Ecto neural progenitor cell (in vitro differentiated cells): ENCODE results near the gene HIVEP2.

ENCODE experiments used
- DNase-seq: peaks from one replicate; pipeline ENCODE4 v3.0.0-alpha.2; 2018; ENCODE audit warnings: low spot score

HIVEP2 gene

GRCh38 chr6:142863981-142864380, 81.0 kb downstream of the HIVEP2 start:
- DNase-seq, result no peak

DNA sequence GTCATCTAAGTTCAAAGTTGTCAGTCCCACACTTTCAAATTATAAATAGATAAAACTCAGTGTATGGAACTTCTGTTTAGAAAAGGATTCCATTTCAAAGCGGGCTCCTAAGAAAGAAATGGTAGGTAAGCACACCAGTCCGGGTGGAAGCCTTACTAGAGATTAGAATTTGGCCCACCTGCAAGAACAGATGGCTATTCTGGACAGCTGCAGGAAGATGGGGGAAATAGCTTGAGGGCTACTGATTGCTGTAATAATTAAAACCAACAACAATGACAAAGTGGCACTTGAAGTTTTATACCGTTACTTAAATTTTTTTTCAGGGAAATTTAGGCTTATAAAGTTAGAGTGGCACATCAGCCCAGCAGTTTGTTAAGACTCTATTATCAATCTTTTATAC, 83.3 kb downstream of the HIVEP2 start:
- no peak for DNase-seq

DNA sequence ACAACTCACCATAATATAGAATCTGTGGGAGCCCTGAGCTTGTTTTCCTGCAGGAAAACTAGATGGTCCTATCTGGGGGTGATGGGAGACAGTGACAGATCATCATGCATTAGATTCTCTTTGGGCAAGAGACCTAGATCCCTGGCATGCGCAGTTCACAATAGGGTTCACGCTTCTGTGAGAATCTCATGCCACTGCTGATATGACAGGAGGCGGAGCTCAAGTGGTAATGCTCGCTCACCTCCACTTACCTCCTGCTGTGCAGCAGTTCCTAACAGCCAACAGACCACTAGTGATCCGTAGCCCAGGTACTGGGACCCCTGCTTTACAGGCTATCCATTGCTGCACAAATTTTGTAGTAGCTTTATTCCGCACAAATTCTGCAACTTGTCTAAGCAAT, 84.5 kb downstream of the HIVEP2 start:
- DNase-seq, result no peak

GRCh38 chr6:142857796-142858555, 87.0 kb downstream of the HIVEP2 start:
- DNase-seq, result no peak

- no peak for DNase-seq
These were observed 87.7 kb downstream of the HIVEP2 start for GRCh38 chr6:142857233-142857761.

GRCh38 chr6:142856624-142857232, 88.2 kb downstream of the HIVEP2 start:
- DNase-seq, result no peak

GRCh38 chr6:142855893-142856623, 88.9 kb downstream of the HIVEP2 start:
- no peak for DNase-seq

DNA sequence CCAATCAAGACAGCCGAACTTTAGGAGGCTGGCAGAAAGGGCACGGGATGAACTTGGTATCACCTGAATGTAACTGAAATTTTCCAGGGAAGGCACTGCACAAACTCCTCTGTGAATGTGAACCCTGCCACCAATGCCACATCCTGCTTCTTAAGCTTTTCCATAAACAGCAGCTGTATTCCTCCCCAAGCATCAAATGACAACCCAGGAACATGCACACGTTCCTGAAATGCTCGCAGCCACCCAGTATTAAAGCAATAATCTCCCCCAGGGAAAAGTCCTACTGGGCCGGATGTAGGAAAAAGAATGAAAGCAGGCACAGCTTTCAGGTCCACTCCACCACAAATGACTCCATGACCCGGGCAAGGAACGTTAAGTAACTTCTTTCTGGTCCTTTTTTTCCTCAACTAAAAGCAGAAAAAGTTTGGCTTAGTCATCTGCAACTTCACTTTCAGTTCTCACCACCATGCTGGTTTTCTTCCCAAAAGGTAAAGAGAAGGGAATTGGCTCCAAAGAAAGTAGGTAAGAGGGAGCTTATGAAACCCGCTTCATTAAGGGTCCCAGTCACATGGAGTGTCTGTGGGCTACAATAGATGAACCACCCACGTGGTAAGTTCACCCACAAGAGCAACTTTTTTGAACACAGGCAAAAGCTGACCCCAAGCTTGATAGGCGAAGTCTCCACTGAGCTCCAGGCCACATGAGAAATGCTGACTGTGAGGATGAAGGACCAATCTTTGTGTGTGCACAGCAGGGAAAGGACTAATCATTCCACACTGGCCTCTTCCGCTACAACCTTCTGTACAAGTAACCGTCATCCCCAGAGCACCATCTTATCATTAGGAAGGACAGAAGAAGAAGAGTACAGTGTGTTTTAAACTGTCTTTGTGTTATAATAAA, 90.1 kb downstream of the HIVEP2 start:
- no peak for DNase-seq

GRCh38 chr6:142853244-142854180, 91.5 kb downstream of the HIVEP2 start:
- DNase-seq, result no peak

- DNase-seq, result no peak
These were observed 93.4 kb downstream of the HIVEP2 start for GRCh38 chr6:142851601-142852000.

DNA sequence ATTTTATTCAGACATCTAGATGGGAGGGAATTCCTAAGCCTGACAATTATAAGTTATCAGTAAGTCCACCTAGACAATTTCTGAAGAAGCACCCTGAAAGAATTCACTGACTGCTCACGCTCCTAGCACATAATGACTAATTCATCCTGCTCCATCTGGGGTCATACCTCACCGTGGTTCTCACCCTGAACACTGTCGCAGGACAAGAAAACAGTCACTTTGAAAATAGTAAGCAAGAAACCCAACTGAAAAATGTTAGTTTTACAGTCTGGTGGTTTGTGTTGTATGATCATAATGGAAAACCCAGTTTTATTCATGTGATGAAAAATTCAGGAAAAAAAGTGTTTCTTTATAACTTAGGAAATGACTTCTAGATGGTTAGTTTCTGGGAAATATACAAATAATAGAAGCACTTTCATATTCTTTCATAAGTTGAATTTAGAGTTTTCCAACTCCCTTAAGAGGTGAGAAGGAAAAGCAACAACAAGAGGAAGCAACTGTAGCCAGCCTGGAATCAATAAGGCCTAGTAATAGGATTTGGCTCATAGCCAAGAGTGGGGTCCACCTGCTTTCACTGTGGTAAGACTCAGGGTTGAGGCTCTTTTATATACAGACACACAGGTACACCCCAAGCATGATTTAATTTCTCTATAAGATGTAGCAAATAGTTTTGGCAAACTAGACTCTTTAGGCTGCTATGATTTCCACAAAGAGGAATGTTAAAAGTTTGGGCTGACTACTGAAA, 94.1 kb downstream of the HIVEP2 start:
- DNase-seq, result no peak

GRCh38 chr6:142848976-142849375, 96.0 kb downstream of the HIVEP2 start:
- no peak for DNase-seq

GRCh38 chr6:142848156-142848555, 96.8 kb downstream of the HIVEP2 start:
- no peak for DNase-seq

DNA sequence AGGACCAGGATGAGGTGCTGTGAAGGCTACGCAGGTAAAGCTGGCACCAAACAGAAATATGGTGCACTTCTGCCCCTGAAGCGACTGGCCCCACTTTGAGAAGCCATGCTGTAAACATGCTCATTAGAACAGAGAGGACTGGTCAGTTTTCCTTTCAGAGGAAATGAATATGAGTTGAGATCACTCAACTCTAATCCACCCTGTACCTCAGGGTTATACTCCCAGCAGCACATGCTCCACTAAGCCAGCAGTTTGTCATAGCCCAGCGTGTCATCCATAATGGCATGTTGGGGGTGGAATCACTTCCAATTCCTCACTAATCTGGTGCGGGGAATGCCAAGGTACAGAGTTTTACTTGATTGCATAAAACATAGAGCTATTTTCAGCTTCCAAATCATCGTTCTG, 98.1 kb downstream of the HIVEP2 start:
- DNase-seq, result no peak

GRCh38 chr6:142846459-142846831, 98.5 kb downstream of the HIVEP2 start:
- no peak for DNase-seq

DNA sequence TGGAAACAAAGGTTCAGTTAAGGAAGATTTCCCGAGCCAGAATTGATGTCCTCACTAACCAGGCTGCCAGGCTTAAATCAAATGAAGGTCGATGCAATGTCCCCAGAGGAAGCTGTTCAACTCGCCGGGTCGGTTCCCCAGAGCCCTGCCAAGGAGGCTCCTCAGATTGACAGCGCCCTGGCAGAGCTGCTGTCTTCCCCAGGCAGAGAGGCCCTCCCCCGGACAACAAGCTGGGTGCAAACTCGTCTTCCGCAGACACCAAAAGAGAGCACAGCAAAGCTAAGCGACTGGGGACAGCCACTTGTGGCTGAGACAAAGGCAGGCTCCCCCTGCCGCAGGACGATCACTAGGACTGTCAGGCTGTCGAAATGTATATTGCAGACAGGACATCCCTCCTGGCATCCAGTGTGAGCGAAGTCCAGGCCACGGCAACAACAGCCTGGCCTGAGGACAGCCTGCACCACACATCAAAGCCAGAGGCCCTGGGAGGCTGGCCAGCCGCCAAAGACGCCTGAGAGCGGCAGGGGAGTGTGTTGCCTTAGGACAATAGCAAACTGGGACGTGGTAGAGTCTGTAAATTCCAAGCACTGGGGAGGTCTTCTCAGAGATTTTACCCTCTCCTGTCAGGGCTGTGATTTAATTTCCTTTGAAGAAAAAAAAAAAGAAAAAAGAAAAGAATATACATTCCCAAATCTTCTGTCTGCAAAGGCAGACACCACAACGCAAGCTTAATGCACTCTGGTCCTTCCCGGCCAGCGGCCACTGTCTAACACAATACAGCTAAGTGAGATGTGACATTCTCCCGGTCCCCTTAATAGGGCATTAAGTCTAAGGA, 99.1 kb downstream of the HIVEP2 start:
- peak; percentile 85 for DNase-seq

- no peak for DNase-seq
These were observed 99.8 kb downstream of the HIVEP2 start for GRCh38 chr6:142845143-142845571.

- DNase-seq, result no peak
These were observed 100.8 kb downstream of the HIVEP2 start for GRCh38 chr6:142844065-142844755.
